Activated CD4-positive, alpha-beta T cell treated with anti-CD3 and anti-CD28 coated beads, Interleukin-2, amount 50 U/mL, for 24 hours (primary cell): ENCODE results near the gene AP5S1.
"Not testable (repeated sequence)": the region's sequence is repeated elsewhere in the genome, so short reads cannot be mapped to it uniquely, and the experiment has no call there.

Experiments used
- DNase-seq, 2 donors: peaks; one replicate each; pipeline ENCODE4 v3.0.0-alpha.2; 2020; ENCODE audit warnings: low read depth in 1 of 2, low spot score in 1 of 2

AP5S1 gene

DNA sequence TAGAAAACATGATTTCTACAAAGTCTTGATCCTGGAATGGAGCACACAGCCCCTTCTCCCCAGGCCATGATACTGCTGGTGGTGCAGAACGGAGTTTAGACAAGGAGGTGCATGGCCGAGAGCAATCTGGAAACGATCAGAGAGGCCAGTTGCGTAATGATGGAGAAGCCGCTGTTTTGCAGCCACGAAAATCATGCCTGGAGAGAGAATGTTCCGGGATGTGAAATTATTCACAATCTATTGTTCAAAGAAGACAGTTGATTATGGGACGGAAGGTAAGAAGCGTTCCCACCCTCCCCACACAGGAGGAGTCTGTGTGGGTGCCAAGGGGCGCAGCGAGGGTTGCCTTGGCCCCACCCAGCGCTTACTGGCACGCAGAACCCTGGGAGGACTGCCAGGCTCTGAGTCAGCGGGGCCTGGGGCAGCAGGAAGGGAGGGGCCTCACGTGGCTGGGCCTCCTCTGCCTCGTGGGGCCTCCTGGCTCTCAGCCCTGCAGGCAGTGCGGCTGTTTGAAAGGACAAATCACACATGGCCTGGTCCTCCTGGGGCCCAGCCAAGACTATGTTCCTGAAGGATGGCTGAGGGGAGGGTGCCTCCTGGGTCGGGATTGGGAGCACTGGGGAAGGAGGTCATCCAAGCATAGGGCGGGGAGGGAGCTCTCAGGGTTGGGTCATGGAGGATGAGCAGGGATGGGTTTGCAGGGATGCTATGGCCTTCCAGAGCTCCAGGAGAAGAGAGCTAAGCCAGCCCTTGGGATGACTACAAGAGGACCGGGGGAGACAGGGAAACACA, 8.7 kb upstream of the AP5S1 start:
- peak; percentile 76 to 88 for DNase-seq

DNA sequence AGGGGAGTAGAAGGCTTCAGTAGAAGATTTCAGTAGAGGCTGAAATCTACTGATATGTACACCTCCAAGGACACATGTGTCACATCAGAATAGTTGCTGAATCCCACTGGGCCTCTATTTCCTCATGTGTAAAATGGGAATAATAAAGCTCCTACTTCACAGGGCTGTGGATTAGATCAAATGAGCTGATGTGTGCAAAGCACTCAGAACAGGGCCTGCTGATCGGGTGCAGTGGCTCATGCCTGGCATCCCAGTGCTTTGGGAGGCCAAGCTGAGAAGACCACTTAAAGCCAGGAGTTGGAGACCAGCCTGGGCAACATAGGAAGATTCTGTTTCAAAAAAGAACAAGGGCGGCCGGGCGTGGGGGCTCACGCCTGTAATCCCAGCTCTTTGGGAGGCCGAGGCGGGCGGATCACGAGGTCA, 8.1 kb upstream of the AP5S1 start:
- DNase-seq, result no peak

DNA sequence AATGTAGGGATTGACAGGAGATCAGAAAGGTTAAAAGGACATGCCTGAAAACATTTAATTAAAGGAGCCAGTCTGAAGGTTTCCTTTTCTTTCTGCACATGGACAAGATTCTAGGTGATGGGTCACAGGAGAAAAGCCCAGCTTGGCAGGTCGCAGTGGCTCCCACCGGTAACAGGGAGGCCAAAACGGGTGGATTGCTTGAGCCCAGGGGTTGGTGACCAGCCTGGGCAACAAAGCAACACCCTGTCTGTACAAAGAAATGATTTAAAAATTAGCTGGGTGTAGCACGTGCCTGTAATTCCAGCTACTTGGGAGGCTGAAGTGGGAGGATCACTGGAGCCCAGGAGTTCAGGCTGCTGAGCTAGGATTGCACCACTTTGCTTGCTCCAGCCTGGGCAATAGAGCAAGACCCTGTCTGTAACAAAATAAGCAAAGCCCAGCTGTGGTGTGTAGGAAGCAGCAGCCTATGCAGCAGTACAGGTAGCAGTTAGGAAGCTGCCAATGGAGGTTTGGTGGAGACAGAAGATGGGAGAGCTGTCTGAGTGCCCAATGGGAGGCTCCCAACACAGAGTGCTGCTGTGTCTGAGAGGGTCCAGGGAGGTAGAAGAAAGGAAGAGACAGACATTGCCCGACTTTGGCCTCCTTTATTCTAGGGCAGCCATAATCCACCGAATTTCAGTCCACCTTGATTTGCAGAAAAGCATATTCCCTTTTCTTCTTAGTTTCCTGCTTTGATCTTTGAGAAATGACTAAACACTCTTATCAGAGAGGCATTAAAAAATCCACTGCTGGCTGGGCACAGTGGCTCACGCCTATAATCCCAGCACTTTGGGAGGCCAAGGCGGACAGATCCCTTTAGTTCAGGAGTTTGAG, 7.1 kb upstream of the AP5S1 start:
- no peak for DNase-seq

DNA sequence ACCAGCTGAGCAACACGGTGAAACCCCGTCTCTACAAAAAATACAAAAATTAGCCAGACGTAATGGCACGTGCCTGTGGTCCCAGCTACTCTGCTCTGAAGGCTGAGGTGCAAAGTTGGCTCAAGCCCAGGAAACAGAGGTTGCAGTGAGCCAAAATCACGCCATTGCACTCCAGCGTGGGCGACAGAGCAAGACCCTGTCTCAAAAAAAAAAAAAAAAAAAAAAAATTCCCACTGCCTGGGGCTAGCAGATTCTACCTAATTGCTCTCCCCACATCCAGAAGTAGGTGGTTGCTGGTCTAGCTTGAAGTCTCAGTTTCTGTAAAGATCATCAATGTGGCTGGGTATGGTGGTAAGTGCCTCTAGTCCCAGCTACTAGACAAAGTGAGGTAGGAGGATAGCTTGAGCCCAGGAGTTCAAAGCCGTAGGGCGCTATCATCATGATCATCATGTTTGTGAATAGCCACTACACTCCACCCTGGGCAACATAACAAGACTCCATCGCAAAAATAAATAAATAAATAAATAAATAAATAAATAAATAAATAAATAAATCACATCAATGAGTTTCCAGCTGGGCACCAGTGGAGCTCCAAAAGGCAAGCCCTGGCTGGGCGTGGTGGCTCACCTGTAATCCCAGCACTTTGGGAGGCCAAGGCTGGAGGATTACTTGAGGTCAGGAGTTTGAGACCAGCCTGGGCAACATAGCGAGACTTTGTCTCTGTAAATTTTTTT, 6.3 kb upstream of the AP5S1 start:
- DNase-seq, result no peak

DNA sequence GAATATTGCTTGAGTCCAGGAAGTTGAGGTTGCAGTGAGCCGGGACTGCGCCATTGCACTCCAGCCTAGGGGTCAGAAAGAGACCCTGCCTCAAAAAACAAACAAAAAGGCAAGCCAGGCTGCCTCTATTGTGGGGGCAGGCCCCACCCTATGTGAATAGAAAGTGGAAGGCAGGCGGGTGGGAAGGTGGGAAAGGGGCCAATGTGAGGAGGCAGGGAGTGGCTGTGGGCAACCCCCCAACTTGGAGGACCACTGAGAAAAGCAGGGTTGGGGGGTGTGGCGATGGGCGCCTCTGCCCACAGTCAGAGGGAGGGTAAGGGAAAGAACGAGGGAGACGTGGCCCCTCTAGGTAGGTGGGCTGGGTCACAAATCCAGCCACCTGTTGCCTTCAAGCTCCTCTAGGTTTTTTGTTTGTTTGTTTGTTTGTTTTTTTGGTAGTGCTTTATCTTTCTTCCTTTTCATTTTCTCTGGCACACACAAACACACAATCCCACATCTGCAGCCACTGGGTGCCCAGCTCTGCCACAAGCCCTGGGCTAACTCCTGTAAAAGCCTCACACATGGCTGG, 5.3 kb upstream of the AP5S1 start:
- no peak for DNase-seq

DNA sequence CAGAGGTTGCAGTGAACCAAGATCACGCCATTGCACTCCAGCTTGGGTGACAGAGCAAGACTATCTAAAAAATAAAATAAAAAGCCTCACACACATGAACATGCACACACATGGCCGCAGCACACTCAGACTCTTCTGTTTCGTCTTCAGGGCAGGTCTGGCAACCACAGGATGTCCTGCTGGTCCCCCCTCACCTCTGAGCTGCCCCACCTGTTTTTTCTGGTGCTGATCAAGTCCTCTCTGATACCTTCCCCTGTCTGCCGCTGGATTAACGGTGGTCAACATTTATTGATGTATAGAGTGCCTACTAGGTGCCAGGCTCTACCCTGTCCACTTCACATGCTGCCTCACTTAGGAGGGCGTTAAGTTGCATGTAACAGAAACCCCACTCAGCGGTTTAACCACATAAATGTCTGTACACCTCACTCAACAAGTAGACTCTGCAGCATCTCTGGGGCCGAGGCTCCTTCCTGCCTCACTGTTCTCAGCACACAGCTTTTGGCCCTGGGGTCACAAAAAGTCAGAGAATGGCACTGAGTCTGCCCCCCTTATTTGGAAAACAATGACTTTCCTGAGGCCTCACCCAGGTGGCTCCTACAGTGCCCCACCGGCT, 4.5 kb upstream of the AP5S1 start:
- DNase-seq, result no peak

DNA sequence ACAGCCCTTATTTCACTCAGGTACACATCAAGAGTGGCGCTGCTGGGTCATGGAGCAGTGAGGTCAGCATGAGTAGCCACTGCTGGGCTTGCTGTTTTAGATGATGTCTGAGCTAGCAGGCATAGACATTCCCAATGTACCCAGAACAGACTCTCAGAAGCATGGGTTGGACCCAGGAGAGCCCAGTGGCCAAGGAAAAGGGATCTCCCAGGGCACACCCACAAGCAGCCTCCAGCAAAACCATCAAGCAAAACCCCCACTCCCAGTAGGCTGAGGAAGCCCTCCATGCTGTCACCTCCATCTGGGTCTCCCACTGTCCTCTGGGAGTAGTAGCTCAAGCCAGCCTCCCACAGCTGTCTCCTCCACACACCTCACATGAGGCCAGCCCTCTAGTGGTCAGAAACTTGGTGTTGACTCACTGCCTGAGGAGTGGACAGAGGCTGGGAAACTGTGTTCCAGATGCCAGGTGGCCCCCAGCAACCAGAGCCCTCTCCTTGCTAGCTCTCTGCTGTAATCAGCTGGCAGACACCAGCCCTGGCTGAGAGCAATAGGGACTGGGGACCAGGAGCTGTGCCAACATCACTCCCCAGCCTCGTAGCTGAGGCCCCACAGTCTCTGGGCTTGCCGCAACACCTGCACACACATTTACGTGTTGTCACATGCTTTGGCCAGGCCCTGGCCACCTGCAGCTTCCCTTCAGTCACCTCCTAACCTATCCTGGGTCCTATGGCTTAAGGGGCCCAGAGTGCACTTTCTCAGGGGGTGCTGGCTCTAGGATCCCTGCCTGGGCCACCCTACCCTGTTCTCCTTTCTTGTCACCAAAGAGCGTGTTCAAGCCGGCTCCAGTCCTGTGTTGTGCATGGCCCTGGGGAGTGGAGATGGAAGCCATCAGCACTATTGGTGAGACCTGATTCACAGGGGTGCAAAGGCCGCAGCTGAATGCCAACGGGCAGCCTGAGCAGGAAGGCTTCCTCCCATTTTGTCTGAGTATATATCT, 1.9 kb upstream of the AP5S1 start:
- DNase-seq, result no peak

DNA sequence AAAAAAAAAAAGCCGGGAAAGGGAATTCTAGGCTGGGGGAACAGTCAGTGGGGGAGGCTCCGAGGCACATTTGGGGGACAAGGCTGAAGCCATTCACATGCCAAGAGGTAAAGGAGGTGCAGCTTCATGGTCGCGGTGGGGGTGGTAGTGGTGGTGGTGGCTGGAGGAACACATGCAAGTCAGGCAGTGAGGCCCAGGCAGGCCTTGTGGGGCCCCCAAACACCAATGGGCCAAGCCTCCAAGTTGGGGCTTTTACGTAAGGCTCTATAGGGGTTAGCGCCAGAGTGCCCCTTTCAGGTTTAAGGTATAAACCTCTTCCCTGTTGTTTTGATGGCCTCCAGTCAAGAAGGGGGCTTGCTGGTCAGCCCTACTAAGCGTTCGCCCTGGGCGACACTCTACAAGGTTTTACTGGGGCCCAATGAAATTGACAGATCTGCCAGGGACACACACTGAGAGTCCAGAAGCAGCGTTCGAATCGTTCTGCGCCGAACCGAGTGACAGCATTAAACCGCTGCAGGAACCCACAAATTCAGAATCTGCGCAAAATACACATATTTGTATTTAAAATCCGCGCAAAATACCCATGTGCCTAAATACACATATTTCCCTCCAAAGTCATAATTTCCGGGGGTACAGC, 818 bp upstream of the AP5S1 start:
- no peak for DNase-seq

DNA sequence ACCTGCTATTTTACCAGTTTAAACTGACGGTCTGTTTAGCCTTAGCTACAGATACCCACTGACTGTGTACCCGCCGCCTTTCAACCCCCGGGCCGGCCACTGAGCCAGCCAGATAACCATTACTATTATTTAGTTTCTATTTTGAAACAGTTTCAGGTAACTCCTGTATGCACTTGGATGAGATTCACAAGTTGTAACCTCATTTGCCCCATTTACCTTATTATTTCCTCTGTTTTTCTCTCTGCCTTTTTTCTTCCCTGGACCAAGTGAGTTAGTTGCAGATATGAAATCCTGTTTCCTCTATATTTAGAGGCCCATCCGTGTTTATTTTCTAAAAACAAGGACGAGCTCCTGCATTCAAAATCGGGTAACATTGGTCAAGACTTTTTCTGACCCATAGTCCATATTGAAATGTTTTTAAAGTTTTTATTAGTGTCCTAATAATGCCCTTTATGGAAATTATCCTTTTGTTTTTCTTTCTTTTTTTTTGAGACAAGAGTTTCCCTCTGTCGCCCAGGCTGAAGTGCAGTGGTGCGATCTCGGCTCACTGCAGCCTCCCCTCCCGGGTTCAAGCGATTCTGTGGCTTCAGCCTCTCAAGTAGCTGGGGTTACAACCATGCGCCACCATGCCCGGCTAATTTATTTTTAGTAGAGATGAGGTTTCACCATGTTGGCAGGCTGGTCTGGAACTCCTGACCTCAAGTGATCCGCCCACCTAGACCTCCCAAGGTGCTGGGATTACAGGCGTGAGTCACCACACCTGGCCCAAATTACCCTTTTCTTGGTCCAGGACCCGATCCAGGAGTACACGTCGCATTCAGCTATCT, 767 bp downstream of the AP5S1 start:
- no peak for DNase-seq

DNA sequence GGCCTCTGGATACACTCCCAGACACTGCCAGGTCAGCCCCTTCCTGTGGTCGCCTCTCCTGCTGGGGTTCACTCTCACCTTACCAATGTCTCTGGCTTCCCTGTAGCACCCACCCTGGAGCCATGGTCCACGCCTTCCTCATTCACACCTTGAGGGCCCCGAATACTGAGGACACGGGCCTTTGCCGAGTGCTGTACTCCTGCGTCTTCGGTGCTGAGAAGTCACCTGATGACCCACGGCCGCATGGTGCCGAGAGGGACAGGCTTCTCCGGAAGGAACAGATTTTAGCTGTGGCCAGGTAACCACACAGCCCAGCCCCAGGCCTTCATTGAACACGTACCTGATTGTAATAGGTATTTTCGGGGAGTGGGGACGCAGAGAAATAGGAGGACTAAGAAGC, 1.6 kb downstream of the AP5S1 start:
- no peak for DNase-seq

DNA sequence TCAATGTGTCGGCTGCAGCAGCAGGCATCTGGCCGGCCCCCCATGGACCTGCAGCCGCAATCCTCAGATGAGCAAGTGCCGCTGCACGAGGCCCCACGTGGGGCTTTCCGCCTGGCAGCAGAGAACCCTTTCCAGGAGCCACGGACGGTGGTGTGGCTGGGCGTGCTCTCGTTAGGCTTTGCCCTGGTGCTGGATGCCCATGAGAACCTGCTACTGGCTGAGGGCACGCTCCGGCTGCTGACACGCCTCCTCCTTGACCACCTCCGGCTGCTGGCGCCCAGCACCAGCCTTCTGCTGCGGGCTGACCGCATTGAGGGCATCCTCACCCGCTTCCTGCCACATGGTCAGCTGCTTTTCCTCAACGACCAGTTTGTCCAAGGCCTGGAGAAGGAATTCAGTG, 3.5 kb downstream of the AP5S1 start:
- DNase-seq, result no peak

DNA sequence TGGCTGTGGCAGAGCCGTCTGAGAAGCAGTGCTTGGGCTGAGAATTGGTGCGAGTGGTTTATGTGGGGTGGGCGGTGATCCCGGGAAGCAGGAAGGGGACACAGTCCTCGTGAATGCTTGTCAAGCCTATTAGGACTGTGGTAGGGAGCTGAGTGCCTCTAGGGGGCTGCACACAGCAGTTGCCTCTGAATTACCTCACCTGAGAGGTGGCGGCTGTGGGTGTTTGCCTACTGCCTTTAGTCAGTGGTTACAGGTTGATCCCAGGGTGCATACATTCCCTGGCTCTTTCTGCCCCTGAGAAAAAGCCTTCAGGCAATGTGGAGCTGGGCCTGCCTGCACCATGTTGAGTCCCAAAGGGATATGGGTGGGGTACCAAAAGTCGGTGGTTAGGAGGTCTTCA, 5.2 kb downstream of the AP5S1 start:
- DNase-seq, result no peak

DNA sequence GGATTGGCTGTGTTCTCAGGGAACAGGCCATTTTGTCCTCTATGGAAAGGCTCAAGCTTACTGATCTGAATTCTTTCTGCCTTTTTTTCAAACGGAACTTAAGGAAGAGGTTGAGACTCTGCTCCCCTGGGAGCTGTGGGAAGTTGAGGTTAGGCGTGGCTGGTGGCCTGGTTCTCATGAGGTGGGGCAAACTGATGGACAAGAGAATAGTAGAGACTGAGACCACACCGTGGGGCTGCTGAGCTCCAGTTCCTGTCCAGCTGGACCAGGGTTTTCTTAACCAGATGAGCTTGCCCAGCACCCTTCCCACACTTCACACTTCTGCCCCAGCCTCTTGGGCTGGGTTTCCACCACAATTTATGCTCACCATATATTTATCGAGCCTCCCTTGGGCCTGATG, 6.1 kb downstream of the AP5S1 start:
- DNase-seq, result no peak

DNA sequence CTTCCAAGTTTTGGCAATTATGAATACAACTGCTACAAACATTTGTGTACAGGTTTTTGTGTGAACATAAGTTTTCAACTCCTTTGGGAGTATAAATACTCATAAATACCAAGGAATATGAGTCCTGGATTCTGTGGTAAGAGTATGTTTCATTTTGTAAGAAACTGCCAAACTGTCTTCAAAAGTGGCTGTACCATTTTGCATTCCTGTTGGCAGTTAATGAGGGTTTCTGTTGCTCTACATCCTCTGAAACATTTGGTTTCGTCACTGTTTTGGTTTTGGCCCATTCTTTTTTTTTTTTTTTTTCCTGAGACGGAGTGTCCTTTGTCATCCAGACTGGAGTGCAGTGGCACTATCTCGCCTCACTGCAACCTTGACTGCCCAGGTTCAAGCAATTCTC, 8.5 kb downstream of the AP5S1 start:
- DNase-seq, result no peak

DNA sequence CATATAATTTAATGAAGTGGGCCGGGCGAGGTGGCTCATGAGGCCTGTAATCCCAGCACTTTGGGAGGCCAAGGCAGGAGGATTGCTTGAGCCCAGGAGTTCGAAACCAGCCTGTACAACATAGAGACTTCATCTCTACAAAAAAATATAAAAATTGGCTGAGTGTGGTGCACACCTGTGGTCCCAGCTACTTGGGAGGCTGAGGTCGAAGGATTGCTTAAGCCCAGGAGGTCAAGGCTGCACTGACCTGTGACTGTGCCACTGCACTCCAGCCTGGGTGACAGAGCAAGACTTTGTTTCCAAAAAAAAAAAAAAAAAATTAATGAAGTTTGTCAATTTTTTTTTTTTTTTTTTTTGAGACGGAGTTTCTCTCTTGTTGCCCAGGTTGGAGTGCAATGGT, 9.5 kb downstream of the AP5S1 start:
- DNase-seq, result not testable (repeated sequence)

DNA sequence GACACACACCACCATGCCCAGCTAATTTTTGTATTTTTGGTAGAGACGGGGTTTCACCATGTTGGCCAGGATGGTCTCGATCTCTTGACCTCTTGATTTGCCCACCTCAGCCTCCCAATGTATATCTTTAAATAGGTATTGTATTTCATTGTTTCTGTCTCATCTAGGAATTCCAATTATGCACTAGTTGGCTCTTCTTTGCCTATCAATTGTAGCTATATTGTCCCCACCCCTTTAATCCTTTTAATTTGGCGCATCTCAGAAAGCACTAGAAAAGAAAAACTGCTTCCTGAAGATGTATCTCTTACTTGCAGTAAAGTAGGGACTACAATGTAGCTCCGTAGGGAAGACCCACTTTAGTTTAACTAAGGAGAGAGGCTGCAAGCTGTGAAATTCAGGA, 15.8 kb downstream of the AP5S1 start:
- no peak for DNase-seq

DNA sequence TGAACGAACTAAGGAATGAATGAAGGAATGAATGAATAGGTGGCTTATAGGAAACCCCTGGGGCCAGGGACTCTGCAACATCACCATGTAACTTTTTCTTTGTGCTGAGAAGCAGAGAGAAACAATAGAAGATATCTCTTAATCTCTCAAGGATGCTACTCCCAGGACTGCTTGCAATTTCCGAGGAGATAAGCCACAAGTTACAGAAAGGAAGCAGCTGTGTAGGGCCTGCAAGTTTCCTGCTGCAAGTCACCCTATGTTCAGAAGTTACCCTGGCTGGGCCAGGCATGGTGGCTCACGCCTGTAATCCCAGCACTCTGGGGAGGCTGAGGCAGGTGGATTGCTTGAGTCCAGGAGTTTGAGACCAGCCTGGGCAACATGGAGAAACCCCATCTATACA, 19.0 kb downstream of the AP5S1 start:
- no peak for DNase-seq

DNA sequence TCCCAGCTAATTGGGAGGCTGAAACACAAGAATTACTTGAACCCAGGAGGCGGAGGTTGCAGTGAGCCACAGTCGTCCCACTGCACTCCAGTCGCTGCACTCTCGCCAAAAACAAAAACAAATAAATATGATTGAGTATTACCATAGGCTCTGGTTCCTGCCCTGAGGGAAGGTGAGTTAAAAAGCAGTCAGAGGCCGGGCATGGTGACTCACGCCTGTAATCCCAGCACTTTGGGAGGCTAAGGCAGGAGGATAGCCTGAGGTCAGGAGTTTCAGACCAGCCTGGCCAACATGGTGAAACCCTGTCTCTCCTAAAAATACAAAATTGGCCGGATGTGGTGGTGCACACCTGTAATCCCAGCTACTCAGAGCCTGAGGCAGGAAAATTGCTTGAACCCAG, 19.9 kb downstream of the AP5S1 start:
- DNase-seq, result not testable (repeated sequence)
